Muscle of back (tissue), 13 donors: Measurements from ENCODE around the gene SLCO3A1. TPM values are rescaled to one million over a fixed set of nuclear protein-coding genes. Genes with fewer than 3 reads are reported as not detected.

Experiments used
- DNase-seq, 3 donors: peaks; one replicate each; pipeline versions ENCODE4 v3.0.0 to v3.0.0-alpha.2; 2013
- long read RNA-seq, 9 donors: transcript quantifications; one replicate each; lab custom pipeline, GENCODE V29; 2026
- polyA plus RNA-seq, 10 donors: library from polyadenylated mRNA; unstranded; fragments of 120-200 nt; gene quantifications; one replicate each; pipeline ENCODE4 v1.2.1, GENCODE V29; 2013; ENCODE audit not compliant: insufficient read length in 10 of 10

Gene SLCO3A1
- polyA plus RNA-seq = 1 to 10 TPM; 5.0 to 8.7 (median 6.5) TPM
- long read RNA-seq, donor 1, full-length matches to known transcripts = 3 of 3 reads
- long read RNA-seq, donor 1, partial matches to known transcripts = 0 of 3 reads
- long read RNA-seq, donor 1, other reads (novel, unspliced or antisense) = 0 of 3 reads
- long read RNA-seq, donor 2, full-length matches to known transcripts = 1 of 1 reads
- long read RNA-seq, donor 2, partial matches to known transcripts = 0 of 1 reads
- long read RNA-seq, donor 2, other reads (novel, unspliced or antisense) = 0 of 1 reads
- long read RNA-seq, donor 3, partial matches to known transcripts = 0 of 2 reads
- long read RNA-seq, donor 3, other reads (novel, unspliced or antisense) = 0 of 2 reads
- long read RNA-seq, donor 4, partial matches to known transcripts = 0 of 2 reads
- long read RNA-seq, donor 4, other reads (novel, unspliced or antisense) = 0 of 2 reads
- long read RNA-seq, donor 5, full-length matches to known transcripts = 2 of 2 reads
- long read RNA-seq, donor 5, partial matches to known transcripts = 0 of 2 reads
- long read RNA-seq, donor 5, other reads (novel, unspliced or antisense) = 0 of 2 reads
- long read RNA-seq, donor 6, full-length matches to known transcripts = 2 of 2 reads
- long read RNA-seq, donor 6, partial matches to known transcripts = 0 of 2 reads
- long read RNA-seq, donor 6, other reads (novel, unspliced or antisense) = 0 of 2 reads
- long read RNA-seq, donor 7, full-length matches to known transcripts = 6 of 6 reads
- long read RNA-seq, donor 7, partial matches to known transcripts = 0 of 6 reads
- long read RNA-seq, donor 7, other reads (novel, unspliced or antisense) = 0 of 6 reads
- long read RNA-seq, donor 8, partial matches to known transcripts = 0 of 2 reads
- long read RNA-seq, donor 8, other reads (novel, unspliced or antisense) = 0 of 2 reads
- long read RNA-seq, donor 9 = 0 reads

- DNase-seq = peak; percentile 45 to 83 (median 60)
Measured at GRCh38 chr15:91853511-91853947, at the start of gene SLCO3A1. Gene SLCO3A1, plus strand, starts transcription at chr15:91853708.

- no peak for DNase-seq
Measured at GRCh38 chr15:91807122-91807521, 46.4 kb upstream of the SLCO3A1 start.

GRCh38 chr15:91813924-91814323 is 39.6 kb upstream of the SLCO3A1 start:
- DNase-seq = no peak

GRCh38 chr15:91816942-91817341 is 36.6 kb upstream of the SLCO3A1 start:
- DNase-seq = no peak

- no peak for DNase-seq
Measured at GRCh38 chr15:91821458-91821857, 32.0 kb upstream of the SLCO3A1 start.

GRCh38 chr15:91824256-91824655 is 29.3 kb upstream of the SLCO3A1 start:
- no peak for DNase-seq

GRCh38 chr15:91826443-91826842 is 27.1 kb upstream of the SLCO3A1 start:
- no peak for DNase-seq

- DNase-seq = no peak
Measured at GRCh38 chr15:91833056-91833455, 20.5 kb upstream of the SLCO3A1 start.

- DNase-seq = no peak
Measured at GRCh38 chr15:91839867-91840266, 13.6 kb upstream of the SLCO3A1 start.

GRCh38 chr15:91841861-91842260 is 11.6 kb upstream of the SLCO3A1 start:
- DNase-seq = no peak

- DNase-seq = peak in 1 of 3 donors; percentile 45
Measured at GRCh38 chr15:91844341-91844740, 9.2 kb upstream of the SLCO3A1 start.

- no peak for DNase-seq
Measured at GRCh38 chr15:91844928-91845327, 8.6 kb upstream of the SLCO3A1 start.

GRCh38 chr15:91845720-91846119 is 7.8 kb upstream of the SLCO3A1 start:
- no peak for DNase-seq

- no peak for DNase-seq
Measured at GRCh38 chr15:91849180-91849579, 4.3 kb upstream of the SLCO3A1 start.

- DNase-seq = peak in 2 of 3 donors; percentile 38 to 67
Measured at GRCh38 chr15:91849749-91850161, 3.8 kb upstream of the SLCO3A1 start.

- DNase-seq = peak; percentile 52 to 86 (median 77)
Measured at GRCh38 chr15:91852741-91853510, 582 bp upstream of the SLCO3A1 start.

GRCh38 chr15:91853948-91854638 is 585 bp downstream of the SLCO3A1 start:
- DNase-seq = peak in 1 of 3 donors; percentile 27

GRCh38 chr15:91854639-91854990 is 1.1 kb downstream of the SLCO3A1 start:
- DNase-seq = peak in 1 of 3 donors; percentile 44

GRCh38 chr15:91855241-91855640 is 1.7 kb downstream of the SLCO3A1 start:
- DNase-seq = no peak

- DNase-seq = no peak
Measured at GRCh38 chr15:91855684-91856489, 2.4 kb downstream of the SLCO3A1 start.
